OCI-LY7 (cell line): ENCODE measurements around the gene VEGFC. TPM values are rescaled to one million over a fixed set of nuclear protein-coding genes. Genes with fewer than 3 reads are reported as not detected.

ENCODE experiments used
- BruUV-seq: library from RNA; stranded (reverse); fragments of 400-500 nt; replicated peaks from 2 replicates; lab custom pipeline; 2021; lab: Mats Ljungman, UMichigan
- CTCF ChIA-PET: fragments of 300-600 bp; sonication (Branson Sonifier 250); formaldehyde crosslinking; loops from one replicate; lab custom pipeline; 2022; ENCODE audit warnings: antibody characterized with exemption; ENCODE audit not compliant: unreplicated experiment; lab: Charles Lee
- POLR2A ChIA-PET: fragments of 300-600 bp; sonication (Branson Sonifier 250); formaldehyde crosslinking; loops from one replicate; lab custom pipeline; 2022; ENCODE audit warnings: antibody characterized with exemption; lab: Charles Lee
- DNase-seq: peaks from one replicate; pipeline ENCODE4 v3.0.0-alpha.2; 2015; ENCODE audit warnings: low spot score
- H2AFZ ChIP-seq: fragments of 200-600 bp; sonication (generic), shearing (Covaris generic); 2 replicates; pipeline ENCODE4 v1.6.1; 2014; ENCODE audit warnings: mild to moderate bottlenecking, antibody characterized with exemption, low read length, moderate library complexity
- H3K27ac ChIP-seq: fragments of 200-600 bp; sonication (generic); 2 replicates; pipeline ENCODE4 v1.5.1; 2014; ENCODE audit warnings: mixed run types, low read depth, mild to moderate bottlenecking, moderate library complexity, low read length, inconsistent platforms; ENCODE audit not compliant: poor library complexity, severe bottlenecking
- H3K36me3 ChIP-seq: fragments of 200-600 bp; sonication (generic); 2 replicates; pipeline ENCODE4 v1.6.1; 2014; ENCODE audit warnings: mild to moderate bottlenecking, antibody characterized with exemption, low read length, moderate library complexity, mixed read lengths; ENCODE audit not compliant: insufficient read depth
- H3K4me1 ChIP-seq: fragments of 200-600 bp; sonication (generic); 2 replicates; pipeline ENCODE4 v1.5.1; 2014; ENCODE audit warnings: mild to moderate bottlenecking, low read length; ENCODE audit not compliant: insufficient read depth, poor library complexity, severe bottlenecking
- H3K4me2 ChIP-seq: fragments of 200-600 bp; sonication (generic); 2 replicates; pipeline ENCODE4 v1.6.1; 2014; ENCODE audit warnings: mild to moderate bottlenecking, low read length
- H3K4me3 ChIP-seq: fragments of 200-600 bp; sonication (generic); 2 replicates; pipeline ENCODE4 v1.5.1; 2014; ENCODE audit warnings: mild to moderate bottlenecking, low read depth, low read length; ENCODE audit not compliant: poor library complexity, severe bottlenecking
- H3K79me2 ChIP-seq: fragments of 200-600 bp; sonication (generic); 2 replicates; pipeline ENCODE4 v1.6.1; 2016; ENCODE audit warnings: low read depth, mild to moderate bottlenecking, low read length, moderate library complexity, mixed read lengths; ENCODE audit not compliant: insufficient read depth
- H3K9me2 ChIP-seq: fragments of 200-600 bp; sonication (generic); 2 replicates; pipeline ENCODE4 v1.6.1; 2016; ENCODE audit warnings: mild to moderate bottlenecking, low read length, mixed read lengths; ENCODE audit not compliant: insufficient read depth
- H3K9me3 ChIP-seq: fragments of 200-600 bp; sonication (generic); 2 replicates; pipeline ENCODE4 v1.6.1; 2014; ENCODE audit warnings: mild to moderate bottlenecking, mixed run types, low read length, mixed read lengths
- H4K20me1 ChIP-seq: fragments of 200-600 bp; sonication (generic); 2 replicates; pipeline ENCODE4 v1.6.1; 2014; ENCODE audit warnings: mild to moderate bottlenecking, antibody characterized with exemption, low read length, moderate library complexity, mixed read lengths; ENCODE audit not compliant: insufficient read depth
- EZH2phosphoT487 ChIP-seq: fragments of 200-600 bp; sonication (generic); IDR thresholded peaks from 2 replicates; pipeline ENCODE4 v1.6.1; 2018; ENCODE audit warnings: low read depth, borderline replicate concordance, mild to moderate bottlenecking, mixed run types, antibody characterized with exemption, low read length, moderate library complexity, mixed read lengths
- intact Hi-C: fragments of 100-400 bp; cut with micrococcal nuclease; formaldehyde crosslinking; loops from one replicate; pipeline ENCODE4 v1.10.0; 2022; ENCODE audit not compliant: unreplicated experiment
- total RNA-seq, 2 experiments: library from RNA; depleted of rRNA in 1 of 2; stranded (reverse); fragments of >200 nt in 1 of 2; shearing (Covaris generic) in 1 of 2; gene quantifications; 2 replicates each; pipeline ENCODE4 v1.2.3, GENCODE V29; 2014 to 2022
- TF ChIP-seq, protein P1 (sequence below): fragments of 200-600 bp; sonication (generic); conservative IDR thresholded peaks from 2 replicates; pipeline ENCODE4 v1.5.1; 2014; ENCODE audit warnings: mild to moderate bottlenecking, antibody characterized with exemption, low read length, moderate library complexity, mixed read lengths

VEGFC gene
- total RNA-seq, 2 experiments from 2014 or later = not detected

DNA sequence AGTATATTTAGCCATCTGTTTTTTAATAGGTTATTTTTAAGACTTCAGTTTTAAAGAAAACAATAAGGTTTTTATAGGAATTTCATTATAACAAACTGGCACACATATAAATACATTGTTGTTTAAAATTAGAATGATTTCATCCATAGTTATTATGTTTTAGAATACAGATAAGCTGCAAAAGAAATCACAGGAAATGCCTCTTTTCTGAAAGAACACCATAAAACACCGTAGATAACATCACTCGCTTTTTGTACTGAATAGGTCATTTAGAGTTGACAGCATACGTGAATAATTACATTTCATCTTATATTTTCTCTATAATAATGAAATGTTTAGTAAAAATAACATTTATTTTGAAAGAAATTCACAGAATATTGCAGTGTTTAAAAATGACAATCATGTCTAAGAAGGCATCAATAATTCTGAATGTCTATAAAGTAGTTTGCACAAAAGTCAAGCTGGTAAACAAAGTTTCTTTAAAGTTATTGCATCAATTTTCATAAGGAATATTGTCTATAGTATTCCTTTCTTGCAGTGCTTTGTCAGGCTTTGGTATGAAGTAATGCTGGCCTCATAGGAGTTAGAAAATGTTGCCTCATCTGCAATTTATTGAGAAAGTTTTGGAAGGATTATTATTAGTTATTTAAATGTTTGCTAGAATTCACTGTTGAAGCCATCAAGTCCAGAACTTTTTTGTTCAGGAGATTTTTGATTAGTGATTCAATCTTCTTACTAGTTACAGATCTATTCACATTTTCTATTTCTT, 17.9 kb upstream of the VEGFC start:
- DNase-seq = no peak
- CTCF ChIA-PET = no interaction called here
- no peak for TF ChIP-seq EZH2phosphoT487
- no peak overlapping the region for H2AFZ ChIP-seq
- H3K4me3 ChIP-seq = no peak overlapping the region
- no peaks in the 10 kb centered on the region for H3K4me1 ChIP-seq
- no peaks in the 10 kb centered on the region for H3K36me3 ChIP-seq
- intact Hi-C loops = no loop called here
- no peaks in the 10 kb centered on the region for H3K79me2 ChIP-seq
- no peaks in the 10 kb centered on the region for H3K9me2 ChIP-seq
- POLR2A ChIA-PET = interaction anchor here (0.5 to 0.6 kb wide), 2 partner anchors 387 to 899 kb away, joined by 3 read pairs; no protein-coding TSS in a partner anchor
- no peaks in the 10 kb centered on the region for H4K20me1 ChIP-seq
- H3K27ac ChIP-seq = no peak overlapping the region
- no peaks in the 10 kb centered on the region for H3K9me3 ChIP-seq
- no TSS peak for BruUV-seq
- no peak overlapping the region for H3K4me2 ChIP-seq

GRCh38 chr4:176806778-176807375, 14.2 kb upstream of the VEGFC start:
- Histone ChIP-seq H2AFZ (no peak overlapping the region), H3K27ac (no peak overlapping the region), H3K9me3 (no peaks in the 10 kb centered on the region), H3K4me2 (no peak overlapping the region), H3K79me2 (no peaks in the 10 kb centered on the region), H3K9me2 (no peaks in the 10 kb centered on the region), H3K4me1 (no peaks in the 10 kb centered on the region), H4K20me1 (no peaks in the 10 kb centered on the region), H3K36me3 (no peaks in the 10 kb centered on the region), H3K4me3 (no peak overlapping the region)
- BruUV-seq = no TSS peak
- POLR2A ChIA-PET = no interaction called here
- TF ChIP-seq EZH2phosphoT487 = no peak
- TF ChIP-seq, protein P1, sequence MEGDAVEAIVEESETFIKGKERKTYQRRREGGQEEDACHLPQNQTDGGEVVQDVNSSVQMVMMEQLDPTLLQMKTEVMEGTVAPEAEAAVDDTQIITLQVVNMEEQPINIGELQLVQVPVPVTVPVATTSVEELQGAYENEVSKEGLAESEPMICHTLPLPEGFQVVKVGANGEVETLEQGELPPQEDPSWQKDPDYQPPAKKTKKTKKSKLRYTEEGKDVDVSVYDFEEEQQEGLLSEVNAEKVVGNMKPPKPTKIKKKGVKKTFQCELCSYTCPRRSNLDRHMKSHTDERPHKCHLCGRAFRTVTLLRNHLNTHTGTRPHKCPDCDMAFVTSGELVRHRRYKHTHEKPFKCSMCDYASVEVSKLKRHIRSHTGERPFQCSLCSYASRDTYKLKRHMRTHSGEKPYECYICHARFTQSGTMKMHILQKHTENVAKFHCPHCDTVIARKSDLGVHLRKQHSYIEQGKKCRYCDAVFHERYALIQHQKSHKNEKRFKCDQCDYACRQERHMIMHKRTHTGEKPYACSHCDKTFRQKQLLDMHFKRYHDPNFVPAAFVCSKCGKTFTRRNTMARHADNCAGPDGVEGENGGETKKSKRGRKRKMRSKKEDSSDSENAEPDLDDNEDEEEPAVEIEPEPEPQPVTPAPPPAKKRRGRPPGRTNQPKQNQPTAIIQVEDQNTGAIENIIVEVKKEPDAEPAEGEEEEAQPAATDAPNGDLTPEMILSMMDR = no peak
- CTCF ChIA-PET = no interaction called here
- intact Hi-C loops = no loop called here
- DNase-seq = no peak

GRCh38 chr4:176805155-176805554, 12.4 kb upstream of the VEGFC start:
- DNase-seq = no peak
- ChIA-PET POLR2A (no interaction called here), CTCF (no interaction called here)
- no peaks in the 10 kb centered on the region for H3K79me2 ChIP-seq
- no peaks in the 10 kb centered on the region for H4K20me1 ChIP-seq
- no peak overlapping the region for H3K4me3 ChIP-seq
- no peaks in the 10 kb centered on the region for H3K9me2 ChIP-seq
- H3K36me3 ChIP-seq = no peaks in the 10 kb centered on the region
- no TSS peak for BruUV-seq
- no peaks in the 10 kb centered on the region for H3K4me1 ChIP-seq
- TF ChIP-seq EZH2phosphoT487 = no peak
- TF ChIP-seq, protein P1 = no peak
- intact Hi-C loops = no loop called here
- H3K27ac ChIP-seq = no peak overlapping the region
- no peak overlapping the region for H3K4me2 ChIP-seq
- no peak overlapping the region for H2AFZ ChIP-seq
- H3K9me3 ChIP-seq = no peaks in the 10 kb centered on the region
